Measurements from ENCODE around the gene ANAPC1.
"Not testable (repeated sequence)": the region's sequence is repeated elsewhere in the genome, so short reads cannot be mapped to it uniquely, and the experiment has no call there.

The ANAPC1 gene, protein sequence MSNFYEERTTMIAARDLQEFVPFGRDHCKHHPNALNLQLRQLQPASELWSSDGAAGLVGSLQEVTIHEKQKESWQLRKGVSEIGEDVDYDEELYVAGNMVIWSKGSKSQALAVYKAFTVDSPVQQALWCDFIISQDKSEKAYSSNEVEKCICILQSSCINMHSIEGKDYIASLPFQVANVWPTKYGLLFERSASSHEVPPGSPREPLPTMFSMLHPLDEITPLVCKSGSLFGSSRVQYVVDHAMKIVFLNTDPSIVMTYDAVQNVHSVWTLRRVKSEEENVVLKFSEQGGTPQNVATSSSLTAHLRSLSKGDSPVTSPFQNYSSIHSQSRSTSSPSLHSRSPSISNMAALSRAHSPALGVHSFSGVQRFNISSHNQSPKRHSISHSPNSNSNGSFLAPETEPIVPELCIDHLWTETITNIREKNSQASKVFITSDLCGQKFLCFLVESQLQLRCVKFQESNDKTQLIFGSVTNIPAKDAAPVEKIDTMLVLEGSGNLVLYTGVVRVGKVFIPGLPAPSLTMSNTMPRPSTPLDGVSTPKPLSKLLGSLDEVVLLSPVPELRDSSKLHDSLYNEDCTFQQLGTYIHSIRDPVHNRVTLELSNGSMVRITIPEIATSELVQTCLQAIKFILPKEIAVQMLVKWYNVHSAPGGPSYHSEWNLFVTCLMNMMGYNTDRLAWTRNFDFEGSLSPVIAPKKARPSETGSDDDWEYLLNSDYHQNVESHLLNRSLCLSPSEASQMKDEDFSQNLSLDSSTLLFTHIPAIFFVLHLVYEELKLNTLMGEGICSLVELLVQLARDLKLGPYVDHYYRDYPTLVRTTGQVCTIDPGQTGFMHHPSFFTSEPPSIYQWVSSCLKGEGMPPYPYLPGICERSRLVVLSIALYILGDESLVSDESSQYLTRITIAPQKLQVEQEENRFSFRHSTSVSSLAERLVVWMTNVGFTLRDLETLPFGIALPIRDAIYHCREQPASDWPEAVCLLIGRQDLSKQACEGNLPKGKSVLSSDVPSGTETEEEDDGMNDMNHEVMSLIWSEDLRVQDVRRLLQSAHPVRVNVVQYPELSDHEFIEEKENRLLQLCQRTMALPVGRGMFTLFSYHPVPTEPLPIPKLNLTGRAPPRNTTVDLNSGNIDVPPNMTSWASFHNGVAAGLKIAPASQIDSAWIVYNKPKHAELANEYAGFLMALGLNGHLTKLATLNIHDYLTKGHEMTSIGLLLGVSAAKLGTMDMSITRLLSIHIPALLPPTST (N-terminal part only)

DNA sequence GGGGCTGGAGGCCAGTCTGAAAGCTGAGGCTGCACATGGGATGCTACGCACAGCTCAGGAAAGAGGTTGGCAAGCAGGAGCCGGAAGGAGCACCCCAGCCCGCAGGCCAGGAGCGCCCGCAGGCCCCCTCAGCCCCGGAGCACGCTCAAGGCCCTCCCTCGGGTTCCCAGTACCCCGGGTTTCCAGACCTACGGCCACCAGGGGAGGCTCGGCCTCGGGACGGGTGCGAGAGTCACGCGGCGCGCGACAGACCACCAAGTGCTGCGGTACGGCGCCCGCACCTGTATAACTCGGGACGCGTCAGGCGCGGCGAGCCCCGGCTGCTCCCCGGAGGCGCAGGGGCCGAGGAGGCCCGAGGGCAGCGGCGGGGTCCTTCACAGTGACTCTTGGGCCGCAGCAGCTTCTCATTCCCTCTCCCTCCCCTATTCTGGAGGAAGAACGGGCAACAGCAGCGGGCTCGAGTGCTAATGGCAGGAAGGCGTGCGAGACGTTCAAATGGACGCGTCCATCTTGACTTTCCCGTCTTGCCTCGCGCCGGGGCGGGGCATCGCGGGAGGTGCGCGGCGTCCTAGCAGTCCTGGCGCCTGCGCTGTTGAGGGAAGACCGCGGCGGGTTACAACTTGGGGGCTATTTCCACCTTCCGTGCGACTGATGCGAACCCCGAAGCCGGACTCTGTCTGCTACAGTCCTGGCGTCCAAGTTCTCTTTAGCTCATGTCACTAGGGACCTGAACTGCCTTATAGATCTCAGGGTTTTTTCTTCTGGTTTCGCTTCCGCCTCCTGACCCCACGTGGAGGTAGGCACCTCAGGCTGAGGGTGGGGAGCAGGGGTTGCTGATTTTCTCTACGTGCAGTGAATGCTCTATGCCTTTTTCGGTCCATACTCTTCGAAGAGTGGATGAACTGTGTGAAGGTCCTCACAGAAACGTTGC lies at the start of gene ANAPC1:
Gene ANAPC1 (minus strand): TSS at position 533 of the 931 bp plus-strand sequence. CDS start 3,368 bp downstream, outside the sequence.
- peak; percentile 59 for DNase-seq

DNA sequence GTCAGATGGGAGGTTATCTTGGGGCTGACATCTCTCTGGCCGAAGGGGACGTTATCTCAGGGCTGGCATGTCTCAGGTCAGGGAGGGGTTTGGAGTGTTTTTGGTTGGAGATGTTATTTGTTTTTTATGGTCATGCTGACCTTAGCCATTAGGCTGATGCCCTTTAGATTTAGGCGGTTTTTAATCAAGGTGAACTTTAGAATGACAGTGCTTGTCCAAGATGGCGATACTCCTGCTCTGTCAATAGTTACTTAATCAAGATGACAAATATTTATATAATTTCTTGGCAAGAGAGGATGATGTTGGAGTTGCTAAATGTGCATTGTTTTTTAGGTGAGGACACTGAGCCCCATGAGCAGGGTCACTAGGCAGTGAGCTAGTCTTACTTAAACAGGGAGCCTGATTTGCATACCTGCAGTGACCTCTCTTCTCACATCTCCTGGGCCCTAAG lies 48.9 kb upstream of the ANAPC1 start:
- DNase-seq, result no peak

DNA sequence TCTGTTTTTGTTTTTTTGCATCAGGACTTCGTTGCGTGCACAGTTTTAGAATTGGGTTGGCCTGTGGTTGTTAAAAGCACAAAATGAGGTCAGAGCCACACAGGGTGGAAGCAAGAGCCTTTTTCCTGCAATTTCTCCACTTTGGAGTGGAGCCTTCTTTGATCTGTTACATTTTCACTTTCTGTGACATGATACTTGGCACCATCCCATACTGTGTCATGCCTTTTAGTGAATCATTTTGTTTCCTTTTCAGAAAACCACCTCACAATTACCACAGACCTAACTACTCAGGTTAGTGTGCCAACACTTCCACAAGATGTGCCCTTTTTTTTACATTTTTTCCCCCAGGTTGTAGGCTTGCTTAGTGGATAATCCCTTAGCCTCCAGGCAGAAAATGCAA lies 46.9 kb upstream of the ANAPC1 start:
- no peak for DNase-seq

DNA sequence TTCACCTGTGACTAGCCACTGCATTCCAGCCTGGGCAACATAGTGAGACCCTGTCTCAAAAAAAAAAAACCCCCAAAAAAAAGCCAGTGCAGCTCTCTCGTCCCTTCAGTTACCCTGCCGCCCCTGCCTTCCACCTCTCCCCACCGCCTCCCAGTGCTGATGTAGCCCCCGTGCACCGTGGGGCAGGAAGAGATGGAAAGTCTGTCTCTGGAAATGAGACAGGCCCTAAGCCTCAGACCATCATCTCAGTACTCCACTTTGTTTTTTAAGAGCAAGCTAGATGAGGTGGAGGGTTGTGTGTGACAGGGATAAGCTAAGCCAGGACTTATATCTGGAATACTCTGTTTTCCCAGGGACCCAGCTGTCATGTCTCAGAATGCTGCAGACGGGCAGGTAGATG lies 46.4 kb upstream of the ANAPC1 start:
- no peak for DNase-seq

DNA sequence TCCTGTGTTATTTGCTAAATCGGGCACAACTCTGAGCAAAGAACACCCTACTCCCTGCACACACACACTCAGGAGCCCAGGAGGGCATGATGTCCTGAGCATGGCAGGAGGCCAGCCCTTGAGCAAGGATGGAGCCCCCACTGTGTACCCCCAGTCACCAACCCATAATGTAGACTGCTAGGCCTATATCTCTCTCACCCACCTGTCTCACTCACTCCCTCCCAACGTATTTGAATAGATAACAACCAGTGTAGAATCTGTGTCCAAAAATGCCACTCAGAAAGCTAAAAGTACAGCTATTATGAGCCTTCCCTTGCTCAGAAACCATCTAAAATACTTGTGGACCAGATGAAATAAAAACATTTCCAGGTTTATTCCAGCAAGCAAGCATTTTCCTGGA lies 43.7 kb upstream of the ANAPC1 start:
- DNase-seq, result no peak

DNA sequence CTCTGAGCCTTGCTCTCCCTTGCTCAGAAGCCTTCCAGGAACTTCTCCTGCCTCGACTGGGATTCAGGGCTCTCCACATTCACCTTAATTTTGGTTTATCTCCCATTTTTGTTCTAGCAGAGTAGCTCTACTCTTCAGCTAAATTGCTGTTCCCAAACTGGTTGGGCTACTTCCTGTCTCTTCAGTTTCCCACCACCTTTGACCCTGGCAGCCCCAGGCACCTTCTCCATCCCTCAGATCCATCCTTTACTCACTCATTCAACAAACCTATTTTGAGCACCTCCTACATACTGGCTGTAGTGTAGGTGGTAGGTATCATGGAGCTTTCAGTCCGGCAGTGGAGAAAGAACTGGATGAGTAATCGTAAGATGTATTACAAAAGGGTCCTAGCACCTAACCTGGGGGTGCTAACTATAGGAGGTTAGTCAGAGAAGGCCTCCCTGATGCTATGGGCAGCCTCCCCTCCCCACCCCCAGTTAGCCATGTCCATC lies 40.7 kb upstream of the ANAPC1 start:
- no peak for DNase-seq

DNA sequence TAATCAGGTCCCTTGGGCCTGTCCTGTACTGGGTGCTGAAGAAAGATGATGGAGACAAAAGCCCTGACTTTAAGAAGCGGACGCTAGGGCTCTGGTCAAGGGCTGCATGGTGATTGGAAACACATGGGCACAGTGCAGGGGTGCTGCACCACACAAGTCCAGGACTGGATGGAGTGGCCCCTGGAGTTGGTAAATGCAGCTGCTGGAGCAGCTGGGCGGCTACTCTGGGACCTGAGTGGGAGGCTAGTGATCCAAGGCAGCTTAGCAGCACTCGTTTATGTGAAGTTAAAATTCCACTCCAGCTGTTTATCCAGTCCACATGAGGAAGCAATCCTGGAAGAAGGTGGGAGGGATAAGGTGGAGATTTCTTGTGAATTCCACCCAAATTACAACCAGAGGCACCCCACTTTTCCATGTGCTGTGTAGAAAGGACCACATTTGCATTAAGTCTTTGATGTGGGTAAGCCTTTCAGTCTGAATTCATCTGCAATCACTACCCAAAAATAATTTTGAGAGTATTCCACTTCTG lies 39.3 kb upstream of the ANAPC1 start:
- DNase-seq, result no peak

DNA sequence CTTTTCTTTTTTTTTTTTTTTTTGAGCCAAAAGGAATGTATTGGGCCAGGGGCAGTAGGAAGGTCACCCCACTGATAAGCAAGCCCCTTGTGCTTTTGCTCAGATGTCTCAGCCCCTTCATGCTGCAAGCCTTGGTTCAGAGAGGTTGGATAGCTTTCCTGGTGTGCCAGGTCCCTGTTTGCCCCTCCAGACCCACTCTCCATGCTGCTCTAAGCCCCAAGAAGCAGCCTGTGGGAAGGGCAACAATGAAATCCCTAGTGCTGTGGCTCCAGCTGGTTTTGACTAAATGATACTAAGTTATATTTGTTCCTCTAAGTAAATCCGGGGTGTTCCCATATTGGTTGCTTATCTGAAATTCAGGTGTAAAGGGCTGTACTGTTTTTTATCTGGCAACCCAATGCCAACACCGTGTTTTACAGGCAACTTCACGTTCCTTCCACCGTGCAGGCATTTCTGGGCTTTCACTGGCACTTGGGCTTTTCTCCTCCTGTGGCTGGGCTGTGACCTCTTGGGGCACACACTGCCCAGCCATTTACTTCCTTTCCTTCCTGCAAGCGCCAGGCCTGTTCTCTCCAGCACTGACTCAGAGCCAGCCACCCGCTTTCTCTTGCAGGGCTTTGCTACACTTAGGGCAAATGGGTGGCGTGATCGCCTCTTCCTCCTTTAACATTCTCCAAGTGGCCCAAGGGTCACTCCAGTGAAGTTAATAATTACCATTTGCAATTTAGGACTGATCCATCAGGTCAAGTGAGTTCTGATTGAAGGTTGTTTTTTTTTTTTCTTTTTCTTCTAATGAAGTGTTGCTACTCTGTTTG lies 36.0 kb upstream of the ANAPC1 start:
- DNase-seq, result no peak

DNA sequence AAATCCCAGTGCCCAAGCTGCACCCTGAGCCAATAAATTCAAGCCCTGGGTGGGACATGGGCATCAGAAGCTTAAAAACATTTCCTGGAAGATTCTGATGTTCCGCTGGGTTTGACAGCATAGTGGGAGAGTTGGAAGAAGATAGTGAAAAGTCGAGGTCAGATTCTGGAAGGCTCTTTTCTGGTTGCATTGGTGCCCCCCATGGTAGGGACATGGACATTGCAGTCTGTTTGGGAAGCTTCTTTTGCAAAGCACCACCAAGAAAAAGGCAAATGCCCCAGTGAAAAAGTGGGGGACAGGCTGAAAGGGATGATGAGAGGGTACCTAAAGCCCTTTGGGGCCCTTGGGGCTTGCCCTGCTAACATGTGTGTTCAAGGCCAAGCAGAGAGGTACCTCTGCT lies 35.4 kb upstream of the ANAPC1 start:
- DNase-seq, result no peak

DNA sequence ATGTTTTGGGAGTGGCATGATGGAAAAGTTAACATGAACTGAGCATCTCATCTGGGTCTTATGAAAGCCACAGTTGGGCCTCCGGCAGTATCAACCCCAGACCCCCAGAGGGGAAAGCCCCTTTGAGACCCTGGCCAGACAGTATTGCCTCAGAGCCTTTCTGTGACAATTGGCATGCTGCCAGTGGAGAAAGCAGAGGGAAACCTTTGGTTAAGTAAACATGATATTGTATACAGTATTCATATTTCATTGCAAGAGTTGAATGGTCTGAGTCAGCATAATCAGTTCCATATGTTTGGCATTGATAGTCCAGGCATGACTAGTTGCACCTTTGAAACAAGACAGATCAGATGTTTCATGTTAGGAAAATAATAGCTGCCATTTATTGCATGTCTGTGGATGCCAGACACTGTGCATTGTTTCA lies 34.4 kb upstream of the ANAPC1 start:
- no peak for DNase-seq

DNA sequence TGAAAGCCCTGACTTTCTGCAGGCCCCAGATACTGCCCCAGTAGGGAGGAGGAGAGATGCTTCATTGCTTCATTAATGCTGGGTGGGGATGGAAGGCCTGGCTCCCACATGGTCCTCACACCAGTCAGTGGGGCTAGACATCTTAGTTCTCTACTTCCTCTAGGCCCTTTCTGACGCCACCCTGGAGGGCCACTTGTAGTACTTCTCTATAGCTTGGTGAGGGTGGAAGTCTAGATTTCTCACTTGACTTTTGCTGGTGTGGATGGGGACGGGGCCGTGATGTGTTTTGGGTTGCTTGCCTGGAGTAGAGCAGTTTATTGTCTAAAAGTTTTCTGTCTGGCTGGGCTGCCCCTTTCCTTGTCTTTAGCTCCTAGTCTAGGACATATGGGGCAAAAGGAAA lies 33.1 kb upstream of the ANAPC1 start:
- no peak for DNase-seq

DNA sequence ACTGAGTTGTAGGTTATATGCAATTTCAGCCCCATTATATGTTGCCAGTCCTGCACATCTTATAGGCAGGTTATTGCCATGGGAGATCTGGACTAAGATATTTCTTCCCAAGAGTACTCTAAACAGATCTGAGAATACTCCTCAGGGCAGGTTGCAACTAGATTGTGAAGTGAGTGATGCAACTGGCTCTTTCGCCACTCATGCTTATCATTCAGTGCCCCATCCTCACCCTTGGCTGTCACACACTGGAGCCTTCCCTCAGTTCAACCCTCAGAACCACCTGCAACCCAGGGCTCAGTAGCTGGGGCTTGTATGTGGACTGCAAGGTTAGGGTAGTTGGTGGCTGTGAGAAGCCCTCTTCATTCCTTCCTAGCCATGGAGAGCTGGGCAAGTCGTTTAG lies 28.6 kb upstream of the ANAPC1 start:
- DNase-seq, result no peak

DNA sequence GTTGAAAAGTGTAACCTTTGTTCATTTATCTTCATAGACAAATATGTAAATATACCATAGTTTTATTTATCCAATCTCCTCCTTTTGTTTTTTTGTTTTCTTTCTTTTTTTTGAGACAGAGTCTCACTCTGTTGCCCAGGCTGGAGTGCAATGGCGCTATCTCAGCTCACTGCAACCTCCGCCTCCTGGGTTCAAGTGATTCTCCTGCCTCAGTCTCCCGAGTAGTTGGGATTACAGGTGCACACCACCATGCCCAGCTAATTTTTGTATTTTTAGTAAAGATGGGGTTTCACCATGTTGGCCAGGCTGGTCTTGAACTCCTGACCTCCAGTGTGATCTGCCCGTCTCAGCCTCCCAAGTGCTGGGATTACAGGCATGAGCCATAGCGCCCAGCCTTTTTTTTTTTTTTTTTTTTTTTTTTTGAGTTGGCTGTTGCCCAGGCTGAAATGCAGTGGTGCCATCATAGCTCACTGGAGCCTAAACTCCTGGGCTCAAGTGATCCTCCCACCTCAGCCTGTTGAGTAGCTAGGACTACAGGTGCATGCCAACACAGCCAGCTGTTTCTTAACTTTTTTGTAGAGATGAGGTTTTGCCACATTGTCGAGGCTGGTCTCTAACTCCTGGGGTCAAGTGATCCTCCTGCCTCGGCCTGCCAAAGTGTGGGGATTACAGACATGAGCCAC lies 27.4 kb upstream of the ANAPC1 start:
- not testable (repeated sequence) for DNase-seq

DNA sequence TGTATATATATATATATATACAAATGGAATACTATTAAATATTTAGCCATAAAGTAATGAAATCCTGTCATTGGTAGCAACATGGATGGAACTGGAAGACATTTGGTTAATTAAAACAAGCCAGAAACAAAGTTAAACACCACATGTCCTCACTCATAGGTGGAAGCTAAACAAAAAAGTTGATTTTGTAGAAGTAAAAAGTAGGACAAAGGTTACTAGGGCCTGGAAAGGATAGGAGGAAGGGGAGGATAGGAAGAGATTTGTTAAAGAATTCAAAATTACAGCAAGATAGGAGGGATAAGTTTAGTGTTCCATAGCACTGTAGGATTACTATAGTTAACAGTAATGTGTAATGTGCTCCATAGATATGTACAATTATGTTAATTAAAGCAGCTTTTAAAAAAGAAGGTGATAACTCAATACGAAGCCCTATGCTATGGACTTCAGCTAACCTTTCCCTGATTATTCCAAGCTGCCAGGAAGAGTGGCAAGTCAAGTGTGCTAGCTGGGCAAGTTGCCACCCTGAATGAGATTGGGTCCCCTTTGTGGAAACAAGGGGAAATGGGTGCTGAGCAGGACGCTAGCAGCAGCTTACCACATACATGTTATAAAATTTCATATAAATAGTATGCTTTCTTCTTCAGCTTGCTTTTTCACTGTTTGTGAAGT lies 26.8 kb upstream of the ANAPC1 start:
- DNase-seq, result no peak

DNA sequence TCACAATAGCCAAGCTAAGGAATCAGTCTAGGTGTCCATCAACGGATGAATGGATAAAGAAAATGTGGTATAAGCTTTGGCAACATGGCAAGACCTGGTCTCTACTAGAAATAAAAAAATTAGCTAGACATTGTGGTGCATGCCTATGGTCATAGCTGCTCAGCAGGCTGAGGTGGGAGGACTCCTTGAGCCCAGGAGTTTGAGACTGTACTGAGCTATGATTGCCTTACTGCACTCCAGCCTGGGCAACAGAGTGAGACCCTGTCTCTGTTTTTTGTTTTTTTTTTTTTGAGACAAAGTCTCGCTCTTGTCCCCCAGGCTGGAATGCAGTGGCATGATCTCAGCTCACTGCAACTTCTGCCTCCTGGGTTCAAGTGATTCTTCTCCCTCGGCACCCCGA lies 26.0 kb upstream of the ANAPC1 start:
- DNase-seq, result not testable (repeated sequence)

DNA sequence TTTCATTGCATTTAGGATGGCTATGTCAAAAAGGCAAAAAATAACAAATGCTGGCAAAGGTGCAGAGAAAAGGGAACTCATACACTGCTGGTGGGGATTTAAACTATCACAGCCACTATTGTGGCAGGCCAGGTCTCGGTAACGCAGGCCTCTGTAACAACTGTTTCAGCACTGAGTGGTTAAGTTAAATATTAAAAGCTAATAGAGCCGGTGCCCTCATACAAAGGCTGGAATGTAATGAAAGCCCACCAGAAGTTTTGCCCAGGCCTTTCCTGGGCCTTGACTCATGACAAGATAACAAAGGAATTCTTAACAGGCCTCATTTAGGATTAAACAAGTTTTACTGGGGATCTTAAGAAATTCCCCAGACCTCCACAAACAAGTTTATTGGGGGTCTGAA lies 25.1 kb upstream of the ANAPC1 start:
- no peak for DNase-seq

DNA sequence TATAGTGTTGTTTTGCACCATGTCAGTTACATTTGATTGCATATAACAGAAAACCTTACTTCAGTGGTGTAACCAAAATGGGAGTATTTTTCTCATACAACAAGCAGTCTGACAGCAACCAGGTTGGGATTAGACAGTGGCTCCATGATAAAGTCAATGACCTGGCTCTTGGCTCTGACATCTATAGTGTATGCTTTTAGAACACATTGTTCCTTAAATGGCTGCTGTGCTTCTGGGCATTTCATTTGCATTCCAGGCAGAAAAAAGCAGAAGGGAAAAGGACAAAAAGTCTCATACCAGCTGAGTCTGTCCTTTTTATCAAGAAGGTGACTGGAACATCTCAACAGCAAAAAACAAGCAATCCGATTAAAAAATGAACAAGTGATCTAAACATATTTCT lies 24.6 kb upstream of the ANAPC1 start:
- DNase-seq, result no peak

DNA sequence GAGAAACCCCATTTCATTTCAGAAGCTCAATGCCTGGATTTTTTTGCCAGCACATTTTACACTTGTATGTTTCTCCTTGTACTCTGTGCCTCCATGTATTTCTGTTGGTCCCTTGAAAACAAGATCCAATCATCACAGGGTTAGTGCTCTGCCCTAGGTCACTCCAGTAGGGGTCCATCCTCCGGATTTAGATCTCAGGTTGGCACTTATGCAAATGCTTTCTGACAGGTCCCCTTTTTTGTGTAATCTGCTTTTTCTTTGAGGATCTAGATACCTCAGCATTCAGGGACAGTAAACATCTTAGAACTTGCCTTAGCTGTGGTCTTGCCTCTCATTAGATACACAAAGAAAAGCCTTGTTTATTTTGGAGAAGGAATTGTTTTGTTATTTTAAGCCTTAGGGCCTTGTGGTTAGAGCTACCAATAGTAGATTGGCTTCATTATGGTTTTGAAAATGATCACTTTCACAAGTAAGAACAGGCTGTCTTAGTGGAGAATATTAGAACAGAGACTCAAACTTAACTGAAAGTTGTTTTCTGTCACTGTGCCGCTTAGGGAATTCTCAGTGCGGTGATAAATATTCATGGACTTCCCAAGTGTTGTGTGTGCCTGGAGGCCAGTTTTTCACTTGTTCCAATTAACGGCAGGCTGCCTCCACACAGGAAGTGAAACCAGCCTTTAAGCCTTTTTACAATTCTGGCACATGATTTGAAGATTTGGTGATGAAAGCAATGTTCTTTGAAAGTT lies 22.2 kb upstream of the ANAPC1 start:
- DNase-seq, result no peak

DNA sequence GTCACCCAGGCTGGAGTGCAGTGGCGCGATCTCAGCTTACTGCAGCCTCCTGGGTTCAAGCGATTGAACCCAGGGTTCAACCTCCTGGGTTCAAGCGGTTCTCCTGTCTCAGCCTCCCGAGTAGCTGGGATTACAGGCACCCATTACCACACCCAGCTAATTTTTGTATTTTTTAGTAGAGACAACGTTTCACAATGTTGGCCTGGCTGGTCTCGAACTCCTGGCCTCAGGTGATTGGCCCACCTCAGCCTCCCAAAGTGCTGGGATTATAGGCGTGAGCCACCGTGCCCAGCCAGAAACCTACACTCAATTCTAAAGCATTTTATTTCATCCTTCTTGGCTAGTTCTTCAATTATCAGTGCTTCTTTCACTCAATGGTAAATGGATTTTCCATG lies 21.5 kb upstream of the ANAPC1 start:
- not testable (repeated sequence) for DNase-seq

All from NCI-H1048 (cell line).